C4-2B (cell line): ENCODE measurements around the gene PIAS1.
"Not testable (repeated sequence)": the region's sequence is repeated elsewhere in the genome, so short reads cannot be mapped to it uniquely, and the experiment has no call there.

Source experiments
- H3K27ac ChIP-seq: fragments of 450-650 bp; 2 replicates; pipeline ENCODE4 v1.5.1; 2017
- ZFX ChIP-seq: fragments of 450-650 bp; IDR thresholded peaks from 2 replicates; pipeline ENCODE4 v1.6.1; 2017
- TF ChIP-seq, protein P1 (sequence below): fragments of 450-650 bp; conservative IDR thresholded peaks from 2 replicates; pipeline ENCODE4 v1.5.1; 2017; ENCODE audit warnings: mild to moderate bottlenecking

Gene PIAS1

DNA sequence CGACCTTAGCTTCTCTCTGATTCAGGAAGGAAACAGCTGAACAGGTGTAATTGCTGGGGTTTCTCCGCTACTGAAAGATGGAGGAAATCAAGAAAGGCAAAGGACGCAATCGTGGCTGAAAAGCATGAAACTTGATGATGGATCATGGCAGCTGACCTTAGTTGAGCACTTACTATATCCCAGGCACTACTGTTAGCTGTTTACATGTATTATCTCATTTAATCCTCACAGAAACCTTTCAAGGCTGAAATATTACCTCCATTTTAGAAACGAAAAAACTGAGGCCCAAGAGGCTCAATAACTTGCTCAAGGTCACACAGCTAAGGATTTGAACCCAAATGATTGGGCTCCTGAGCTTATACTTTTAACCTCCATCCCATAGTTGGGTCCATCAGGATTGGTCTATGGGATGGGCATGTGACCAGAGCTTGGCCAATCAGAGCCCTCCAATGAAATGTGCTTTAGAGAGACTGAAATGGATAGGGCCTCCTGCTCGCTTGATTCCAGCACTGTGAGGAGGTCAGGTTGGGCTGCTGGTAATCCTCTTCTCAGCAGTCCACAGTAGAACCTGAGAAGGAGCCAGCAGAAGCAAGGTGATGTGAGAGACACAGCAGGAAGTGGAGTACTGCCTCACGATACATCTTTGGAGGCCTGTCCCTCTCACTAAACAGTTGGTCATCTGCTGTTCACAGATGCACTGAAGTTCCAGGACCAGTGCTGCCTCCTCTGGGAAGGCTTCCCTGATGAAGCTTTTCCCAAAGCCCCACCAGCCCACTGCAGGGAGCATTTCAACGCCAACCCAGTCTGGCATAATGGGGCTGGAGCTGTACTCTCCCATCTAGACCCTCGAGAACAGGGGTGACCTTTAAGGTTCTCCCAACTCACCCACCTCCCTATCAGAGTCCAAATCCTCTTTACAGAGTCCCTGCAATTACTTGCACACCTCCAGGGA lies 165.0 kb downstream of the PIAS1 start:
- TF ChIP-seq, protein P1, sequence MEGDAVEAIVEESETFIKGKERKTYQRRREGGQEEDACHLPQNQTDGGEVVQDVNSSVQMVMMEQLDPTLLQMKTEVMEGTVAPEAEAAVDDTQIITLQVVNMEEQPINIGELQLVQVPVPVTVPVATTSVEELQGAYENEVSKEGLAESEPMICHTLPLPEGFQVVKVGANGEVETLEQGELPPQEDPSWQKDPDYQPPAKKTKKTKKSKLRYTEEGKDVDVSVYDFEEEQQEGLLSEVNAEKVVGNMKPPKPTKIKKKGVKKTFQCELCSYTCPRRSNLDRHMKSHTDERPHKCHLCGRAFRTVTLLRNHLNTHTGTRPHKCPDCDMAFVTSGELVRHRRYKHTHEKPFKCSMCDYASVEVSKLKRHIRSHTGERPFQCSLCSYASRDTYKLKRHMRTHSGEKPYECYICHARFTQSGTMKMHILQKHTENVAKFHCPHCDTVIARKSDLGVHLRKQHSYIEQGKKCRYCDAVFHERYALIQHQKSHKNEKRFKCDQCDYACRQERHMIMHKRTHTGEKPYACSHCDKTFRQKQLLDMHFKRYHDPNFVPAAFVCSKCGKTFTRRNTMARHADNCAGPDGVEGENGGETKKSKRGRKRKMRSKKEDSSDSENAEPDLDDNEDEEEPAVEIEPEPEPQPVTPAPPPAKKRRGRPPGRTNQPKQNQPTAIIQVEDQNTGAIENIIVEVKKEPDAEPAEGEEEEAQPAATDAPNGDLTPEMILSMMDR: no peak
- no peak for TF ChIP-seq ZFX
- no peak overlapping the region for H3K27ac ChIP-seq

DNA sequence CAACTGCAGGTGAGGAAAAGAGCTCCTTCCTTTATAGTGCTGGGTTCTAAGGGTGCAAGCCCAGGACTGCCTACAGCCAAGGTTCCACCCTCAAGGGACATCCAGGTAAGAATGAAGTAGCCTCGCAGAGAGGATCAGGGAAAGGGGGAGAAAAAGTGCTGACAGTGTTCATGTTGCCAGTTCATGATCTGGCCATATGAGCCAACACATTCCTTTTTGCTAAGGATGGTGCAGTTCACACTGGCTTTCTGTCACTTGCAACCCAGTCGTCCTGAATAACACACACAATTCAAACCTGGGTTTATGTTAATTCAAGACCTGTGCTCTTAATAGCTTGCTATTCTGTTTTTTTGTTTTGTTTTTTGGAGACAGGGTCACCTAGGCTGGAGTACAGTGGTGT lies 166.4 kb downstream of the PIAS1 start:
- TF ChIP-seq, protein P1: no peak
- TF ChIP-seq ZFX: no peak
- H3K27ac ChIP-seq: no peak overlapping the region

DNA sequence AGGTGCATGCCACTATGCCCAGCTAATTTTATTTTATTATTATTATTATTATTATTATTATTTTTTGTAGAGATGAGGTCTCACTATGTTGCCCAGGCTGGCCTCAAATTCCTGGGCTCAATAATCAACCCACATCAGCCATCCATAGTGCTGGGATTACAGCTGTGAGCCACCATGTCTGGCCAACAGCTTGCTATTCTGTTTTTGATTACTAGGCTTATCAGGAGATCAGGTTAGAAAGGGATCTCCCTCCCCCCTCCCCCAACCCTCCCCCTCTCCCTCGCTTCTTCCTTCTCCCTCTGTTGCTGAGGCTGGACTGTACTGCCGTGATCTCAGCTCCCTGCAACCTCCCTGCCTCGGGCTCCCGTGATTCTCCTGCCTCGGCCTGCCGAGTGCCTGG lies 166.9 kb downstream of the PIAS1 start:
- no peak overlapping the region for H3K27ac ChIP-seq
- TF ChIP-seq ZFX: no peak
- TF ChIP-seq, protein P1: no peak

DNA sequence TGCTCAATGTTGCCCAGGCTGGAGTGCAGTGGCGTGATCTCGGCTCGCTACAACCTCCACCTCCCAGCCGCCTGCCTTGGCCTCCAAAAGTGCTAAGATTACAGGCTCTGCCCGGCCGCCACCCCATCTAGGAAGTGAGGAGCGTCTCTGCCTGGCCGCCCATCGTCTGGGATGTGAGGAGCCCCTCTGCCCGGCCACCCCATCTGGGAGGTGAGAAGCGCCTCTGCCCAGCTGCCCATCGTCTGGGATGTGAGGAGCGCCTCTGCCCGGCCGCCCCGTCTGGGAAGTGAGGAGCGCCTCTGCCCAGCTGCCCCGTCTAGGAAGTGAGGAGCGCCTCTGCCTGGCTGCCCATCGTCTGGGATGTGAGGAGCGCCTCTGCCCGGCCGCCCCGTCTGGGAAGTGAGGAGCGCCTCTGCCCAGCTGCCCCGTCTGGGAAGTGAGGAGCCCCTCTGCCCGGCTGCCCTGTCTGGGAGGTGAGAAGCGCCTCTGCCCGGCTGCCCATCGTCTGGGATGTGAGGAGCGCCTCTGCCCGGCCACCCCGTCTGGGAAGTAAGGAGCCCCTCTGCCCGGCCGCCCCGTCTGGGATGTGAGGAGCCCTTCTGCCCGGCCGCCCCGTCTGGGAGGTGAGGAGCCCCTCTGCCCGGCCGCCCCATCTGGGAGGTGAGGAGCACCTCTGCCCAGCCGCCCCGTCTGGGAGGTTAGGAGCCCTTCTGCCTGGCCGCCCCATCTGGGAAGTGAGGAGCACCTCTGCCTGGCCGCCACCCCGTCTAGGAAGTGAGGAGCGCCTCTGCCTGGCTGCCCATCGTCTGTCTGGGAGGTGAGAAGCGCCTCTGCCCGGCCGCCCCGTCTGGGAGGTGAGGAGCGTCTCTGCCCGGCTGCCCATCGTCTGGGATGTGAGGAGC lies 167.7 kb downstream of the PIAS1 start:
- H3K27ac ChIP-seq: not testable (repeated sequence)

DNA sequence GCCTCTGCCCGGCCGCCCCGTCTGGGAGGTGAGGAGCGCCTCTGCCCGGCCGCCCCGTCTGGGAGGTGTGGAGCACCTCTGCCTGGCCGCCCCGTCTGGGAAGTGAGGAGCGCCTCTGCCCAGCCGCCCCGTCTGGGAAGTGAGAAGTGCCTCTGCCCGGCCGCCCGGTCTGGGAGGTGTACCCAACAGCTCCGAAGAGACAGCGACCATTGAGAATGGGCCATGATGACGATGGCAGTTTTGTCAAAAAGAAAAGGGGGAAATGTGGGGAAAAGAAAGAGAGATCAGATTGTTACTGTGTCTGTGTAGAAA lies 168.3 kb downstream of the PIAS1 start:
- H3K27ac ChIP-seq: not testable (repeated sequence)

DNA sequence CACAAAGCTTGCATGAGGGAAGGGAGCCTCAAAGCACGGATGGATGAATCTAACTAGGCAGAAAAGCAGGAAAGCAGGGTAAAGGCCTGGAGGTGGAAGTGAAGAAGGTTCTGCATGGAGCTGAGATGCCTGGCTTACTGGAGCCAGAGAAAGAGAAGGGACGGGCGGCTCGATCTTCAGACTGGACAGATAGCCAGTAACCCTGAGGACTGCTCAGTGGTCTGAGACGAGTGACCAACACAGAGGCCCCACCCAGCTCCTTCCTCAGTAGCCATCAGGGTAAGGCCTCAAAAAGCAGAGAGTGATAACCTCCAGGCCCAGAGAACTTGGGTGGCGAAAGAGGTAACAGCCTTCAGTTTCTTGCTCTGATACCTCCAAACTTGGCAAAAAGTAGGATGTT lies 169.1 kb downstream of the PIAS1 start:
- TF ChIP-seq, protein P1: no peak
- TF ChIP-seq ZFX: no peak
- H3K27ac ChIP-seq: no peak overlapping the region

DNA sequence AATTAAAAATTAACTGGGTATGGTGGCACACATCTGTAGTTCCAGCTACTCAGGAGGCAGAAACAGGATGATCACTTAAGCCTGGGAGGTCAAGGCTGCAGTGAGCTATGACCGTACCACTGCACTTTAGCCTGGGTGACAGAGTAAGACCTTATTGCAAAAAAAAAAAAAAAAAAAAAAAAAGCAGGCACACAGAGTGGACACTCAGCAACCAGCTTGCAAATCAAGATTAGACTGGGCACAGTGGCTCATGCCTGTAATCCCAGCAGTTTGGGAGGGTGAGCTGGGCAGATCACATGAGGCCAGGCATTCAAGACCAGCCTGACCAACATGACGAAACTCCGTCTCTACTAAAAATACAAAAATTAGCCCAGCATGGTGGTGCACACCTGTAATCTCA lies 170.0 kb downstream of the PIAS1 start:
- H3K27ac ChIP-seq: no peak overlapping the region
- TF ChIP-seq, protein P1: no peak
- TF ChIP-seq ZFX: no peak

DNA sequence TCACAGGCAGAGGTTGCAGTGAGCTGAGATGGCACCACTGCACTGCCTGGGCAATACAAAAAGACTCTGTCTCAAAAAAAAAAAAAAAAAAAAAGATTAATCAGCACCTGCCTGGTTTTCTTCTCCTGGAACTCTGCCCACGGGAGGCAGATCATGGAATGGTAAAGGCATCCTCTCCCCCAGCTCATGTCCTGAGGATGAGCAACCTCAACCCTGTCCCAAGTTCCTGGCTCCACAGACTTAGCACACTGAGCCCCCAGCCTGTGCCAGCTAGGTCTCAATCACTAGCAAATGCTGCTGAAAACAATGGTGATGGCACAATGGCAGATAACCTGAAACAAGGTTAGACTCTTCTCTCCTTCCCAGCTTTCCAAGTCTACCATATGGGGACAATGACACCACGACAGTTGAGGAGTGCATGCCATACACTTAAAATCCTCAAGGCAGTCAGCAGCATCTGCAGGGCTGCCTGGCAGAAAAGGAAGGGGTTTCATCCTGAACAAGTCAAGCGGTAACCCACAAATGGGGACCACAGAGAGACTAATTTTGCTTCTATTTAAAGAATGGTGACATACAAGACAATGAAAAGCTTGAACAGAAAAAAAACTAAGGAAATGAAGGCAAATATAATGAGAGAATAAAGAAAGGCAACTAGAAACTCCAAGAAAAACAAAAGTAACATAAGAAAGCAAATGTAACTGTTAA lies 170.6 kb downstream of the PIAS1 start:
- no peak overlapping the region for H3K27ac ChIP-seq
- TF ChIP-seq, protein P1: no peak
- TF ChIP-seq ZFX: no peak

DNA sequence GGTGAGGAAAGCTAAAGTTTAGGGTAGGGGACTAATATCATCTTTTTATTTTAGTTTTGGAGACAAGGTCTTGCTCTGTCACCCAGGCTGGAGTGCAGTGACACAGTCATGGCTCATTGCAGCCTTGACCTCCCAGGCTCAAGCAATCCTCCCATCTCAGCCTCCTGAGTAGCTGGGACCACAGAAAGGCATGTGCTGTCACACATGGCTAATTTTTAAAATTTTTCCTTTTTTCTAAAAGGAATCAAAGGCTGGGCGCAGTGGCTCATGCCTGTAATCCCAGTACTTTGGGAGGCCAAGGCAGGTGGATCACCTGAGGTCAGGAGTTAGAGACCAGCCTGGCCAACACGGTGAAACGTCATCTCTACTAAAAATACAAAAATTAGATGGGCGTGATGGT lies 171.3 kb downstream of the PIAS1 start:
- H3K27ac ChIP-seq: not testable (repeated sequence)
